ENCODE data around the gene EXOC6B.

EXOC6B gene

DNA sequence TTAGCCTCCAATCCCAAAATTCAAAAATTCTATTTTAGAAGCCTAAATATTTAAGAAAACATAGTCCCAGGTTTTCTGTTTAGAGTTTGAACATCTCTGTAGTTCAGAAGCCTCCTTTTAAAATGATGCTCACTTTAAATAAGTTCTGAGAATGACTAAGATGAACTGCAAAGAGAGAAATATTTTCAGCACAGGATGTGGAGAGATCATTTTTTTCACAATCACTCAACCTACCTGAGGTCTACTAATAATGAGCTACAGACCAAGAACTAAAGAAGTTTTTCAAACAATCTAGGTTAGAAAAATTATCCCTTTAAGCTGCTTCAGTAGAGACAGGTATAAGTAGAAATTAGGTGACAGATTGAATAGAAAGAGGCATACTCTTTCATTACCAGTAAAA is 493.1 kb downstream of the EXOC6B start:
- TF ChIP-seq, protein P1, sequence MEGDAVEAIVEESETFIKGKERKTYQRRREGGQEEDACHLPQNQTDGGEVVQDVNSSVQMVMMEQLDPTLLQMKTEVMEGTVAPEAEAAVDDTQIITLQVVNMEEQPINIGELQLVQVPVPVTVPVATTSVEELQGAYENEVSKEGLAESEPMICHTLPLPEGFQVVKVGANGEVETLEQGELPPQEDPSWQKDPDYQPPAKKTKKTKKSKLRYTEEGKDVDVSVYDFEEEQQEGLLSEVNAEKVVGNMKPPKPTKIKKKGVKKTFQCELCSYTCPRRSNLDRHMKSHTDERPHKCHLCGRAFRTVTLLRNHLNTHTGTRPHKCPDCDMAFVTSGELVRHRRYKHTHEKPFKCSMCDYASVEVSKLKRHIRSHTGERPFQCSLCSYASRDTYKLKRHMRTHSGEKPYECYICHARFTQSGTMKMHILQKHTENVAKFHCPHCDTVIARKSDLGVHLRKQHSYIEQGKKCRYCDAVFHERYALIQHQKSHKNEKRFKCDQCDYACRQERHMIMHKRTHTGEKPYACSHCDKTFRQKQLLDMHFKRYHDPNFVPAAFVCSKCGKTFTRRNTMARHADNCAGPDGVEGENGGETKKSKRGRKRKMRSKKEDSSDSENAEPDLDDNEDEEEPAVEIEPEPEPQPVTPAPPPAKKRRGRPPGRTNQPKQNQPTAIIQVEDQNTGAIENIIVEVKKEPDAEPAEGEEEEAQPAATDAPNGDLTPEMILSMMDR (IDR thresholded peaks at IDR 0.05; ENCODE audit: control extremely low read depth, extremely low read depth, low read depth, missing control alignments), result no peak
- ChIA-PET POLR2A (no interaction called here), CTCF (interaction anchor here (1.0 kb wide), 1 partner anchor 79 kb away, joined by 3 read pairs; no protein-coding TSS in a partner anchor)
- no peak for DNase-seq (ENCODE audit: extremely low spot score)

DNA sequence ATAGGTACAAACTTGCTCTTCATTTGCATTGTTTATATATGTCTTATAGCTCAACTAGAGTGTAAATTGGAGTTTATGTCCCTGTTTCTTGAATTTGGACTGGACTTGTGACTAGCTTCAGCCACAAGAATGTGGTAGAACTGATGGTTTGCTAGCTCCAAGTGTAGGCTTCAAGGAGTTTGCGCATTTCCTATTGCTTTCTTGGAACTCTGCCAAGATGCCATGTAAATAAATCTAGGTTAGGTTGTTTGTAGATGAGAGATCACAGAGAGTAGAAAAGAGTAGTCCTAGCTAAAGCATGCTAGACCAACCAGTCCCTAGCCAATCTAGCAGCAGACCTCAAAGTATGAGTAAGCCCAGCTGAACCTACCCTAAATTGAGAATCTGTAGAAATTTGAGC is 495.2 kb downstream of the EXOC6B start:
- POLR2A ChIA-PET, result no interaction called here
- CTCF ChIA-PET, result interaction anchor here (0.5 kb wide), 1 partner anchor 14 kb away, joined by 3 read pairs; no protein-coding TSS in a partner anchor
- TF ChIP-seq, protein P1 (IDR thresholded peaks at IDR 0.05; ENCODE audit: control extremely low read depth, extremely low read depth, low read depth, missing control alignments), result no peak
- no peak for DNase-seq (ENCODE audit: extremely low spot score)

DNA sequence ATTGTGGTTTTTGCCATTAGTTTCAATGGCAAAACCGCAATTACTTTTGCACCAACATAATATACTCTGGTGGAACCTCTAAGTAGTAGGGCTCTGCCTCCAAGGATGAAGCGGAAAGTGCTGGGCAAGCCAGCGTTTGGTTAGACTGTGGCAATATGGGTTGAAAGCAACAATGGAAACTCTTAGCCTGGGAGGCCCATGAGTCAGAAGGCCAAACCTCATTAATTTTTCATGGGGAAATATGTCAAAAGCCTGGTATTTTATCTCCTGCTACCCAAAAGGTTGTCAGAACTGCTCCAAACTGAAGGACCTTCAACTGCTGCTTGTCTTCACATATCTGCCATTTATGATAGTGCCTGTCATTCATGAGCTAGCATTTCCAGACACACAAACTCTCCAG is 499.1 kb downstream of the EXOC6B start:
- POLR2A ChIA-PET, result no interaction called here
- TF ChIP-seq, protein P1 (IDR thresholded peaks at IDR 0.05; ENCODE audit: control extremely low read depth, extremely low read depth, low read depth, missing control alignments), result no peak
- DNase-seq (ENCODE audit: extremely low spot score), result no peak
- CTCF ChIA-PET, result interaction anchor here (0.6 to 4.7 kb wide), 4 partner anchors 10 to 17 kb away, joined by 3 to 25 read pairs (median 8); no protein-coding TSS in a partner anchor

DNA sequence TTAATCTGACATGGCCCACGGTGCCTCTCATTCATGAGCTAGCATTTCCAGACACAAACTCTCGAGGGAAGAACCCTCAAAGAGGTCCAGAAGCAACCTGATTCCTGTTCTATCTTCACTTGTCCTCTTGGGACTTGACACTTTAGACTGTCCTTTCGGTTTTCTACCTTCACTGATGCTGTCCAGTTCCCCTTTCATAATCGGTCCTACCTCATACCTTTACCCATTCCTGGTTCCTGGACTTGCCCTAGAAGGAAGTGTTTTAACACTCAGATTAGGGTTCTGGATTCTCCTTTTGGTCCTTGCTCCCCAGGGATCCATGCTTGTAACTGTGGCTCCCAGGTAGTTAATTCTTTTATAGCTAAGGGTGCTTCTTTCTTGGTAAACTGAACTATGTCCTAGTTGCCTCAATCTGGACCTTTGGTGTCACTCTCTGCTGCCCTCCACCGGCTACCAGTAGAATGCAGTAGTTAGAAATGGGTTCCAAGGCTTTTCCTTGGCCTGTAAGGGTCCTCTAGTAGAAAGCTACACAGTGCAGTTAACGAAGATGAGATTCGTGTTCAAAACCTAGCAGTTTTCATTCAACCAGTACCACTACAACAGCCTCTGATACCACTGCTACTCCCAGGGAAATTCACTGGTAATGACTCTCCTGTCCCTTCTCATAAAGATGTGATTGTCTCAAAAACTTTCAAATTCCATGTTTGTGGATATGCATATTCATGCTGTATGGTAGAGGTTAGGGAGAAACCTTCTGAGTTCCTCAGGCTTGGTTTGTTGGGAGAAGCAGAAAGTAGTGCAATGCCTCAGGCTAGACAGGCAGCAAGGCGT is 500.0 kb downstream of the EXOC6B start:
- POLR2A ChIA-PET, result no interaction called here
- DNase-seq (ENCODE audit: extremely low spot score), result peak; percentile 10
- CTCF ChIA-PET, result interaction anchor here (1.2 to 4.7 kb wide), 11 partner anchors 10 to 175 kb away, joined by 3 to 25 read pairs (median 6); no protein-coding TSS in a partner anchor
- TF ChIP-seq, protein P1 (IDR thresholded peaks at IDR 0.05; ENCODE audit: control extremely low read depth, extremely low read depth, low read depth, missing control alignments), result peak; percentile 56

DNA sequence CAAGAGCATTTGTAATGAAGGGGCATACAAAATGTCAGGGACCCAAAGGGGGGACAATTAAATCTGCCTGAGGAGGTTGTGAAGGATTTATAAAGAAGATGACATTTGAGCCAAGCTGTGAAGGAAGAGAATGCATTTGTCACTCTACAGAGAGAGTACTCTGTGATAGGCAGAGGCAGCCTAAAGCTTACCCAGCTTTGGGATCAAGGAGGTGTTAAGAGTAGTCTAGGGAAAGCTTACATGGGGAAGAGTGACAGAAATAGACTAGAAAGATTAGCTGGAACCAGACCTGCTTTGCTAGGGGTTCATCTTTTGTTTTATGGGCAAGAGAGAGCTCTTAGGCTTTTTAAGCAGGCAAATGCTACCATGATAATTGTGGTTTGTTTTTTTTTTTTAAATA is 509.1 kb downstream of the EXOC6B start:
- CTCF ChIA-PET, result interaction anchor here (0.7 to 5.0 kb wide), 2 partner anchors 9 to 14 kb away, joined by 3 to 25 read pairs; no protein-coding TSS in a partner anchor
- no peak for DNase-seq (ENCODE audit: extremely low spot score)
- POLR2A ChIA-PET, result no interaction called here
- TF ChIP-seq, protein P1 (IDR thresholded peaks at IDR 0.05; ENCODE audit: control extremely low read depth, extremely low read depth, low read depth, missing control alignments), result no peak

DNA sequence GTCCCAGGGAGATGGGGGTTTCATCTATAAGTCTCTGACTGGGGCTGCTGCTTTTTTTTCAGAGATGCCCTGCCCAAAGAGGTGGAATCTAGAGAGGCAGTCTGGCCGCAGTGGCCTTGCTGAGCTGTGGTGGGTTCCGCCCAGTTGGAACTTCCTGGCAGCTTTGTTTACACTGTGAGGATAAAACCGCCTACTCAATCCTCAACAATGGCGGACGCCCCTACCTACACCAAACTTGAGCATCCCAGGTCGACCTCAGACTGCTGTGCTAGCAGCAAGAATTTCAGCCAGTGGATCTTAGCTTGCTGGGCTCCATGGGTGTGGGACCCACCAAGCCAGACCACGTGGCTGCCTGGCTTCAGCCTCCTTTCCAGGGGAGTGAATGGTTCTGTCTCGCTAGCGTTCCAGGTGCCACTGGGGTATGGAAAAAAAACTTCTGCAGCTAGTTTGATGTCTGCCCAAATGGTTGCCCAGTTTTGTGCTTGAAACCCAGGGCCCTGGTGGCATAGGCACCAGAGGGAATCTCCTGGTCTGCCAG is 525.6 kb downstream of the EXOC6B start:
- CTCF ChIA-PET, result no interaction called here
- POLR2A ChIA-PET, result no interaction called here
- TF ChIP-seq, protein P1 (IDR thresholded peaks at IDR 0.05; ENCODE audit: control extremely low read depth, extremely low read depth, low read depth, missing control alignments), result no peak
- no peak for DNase-seq (ENCODE audit: extremely low spot score)

Data from GM10248 (cell line).